ENCODE measurements around the gene UBE3D. TPM values are rescaled to one million over a fixed set of nuclear protein-coding genes. Genes with fewer than 3 reads are reported as not detected.
"Not testable (repeated sequence)": the region's sequence is repeated elsewhere in the genome, so short reads cannot be mapped to it uniquely, and the experiment has no call there.

UBE3D gene
- total RNA-seq, 1 experiment from 2014 or later, result 14.0 TPM

DNA sequence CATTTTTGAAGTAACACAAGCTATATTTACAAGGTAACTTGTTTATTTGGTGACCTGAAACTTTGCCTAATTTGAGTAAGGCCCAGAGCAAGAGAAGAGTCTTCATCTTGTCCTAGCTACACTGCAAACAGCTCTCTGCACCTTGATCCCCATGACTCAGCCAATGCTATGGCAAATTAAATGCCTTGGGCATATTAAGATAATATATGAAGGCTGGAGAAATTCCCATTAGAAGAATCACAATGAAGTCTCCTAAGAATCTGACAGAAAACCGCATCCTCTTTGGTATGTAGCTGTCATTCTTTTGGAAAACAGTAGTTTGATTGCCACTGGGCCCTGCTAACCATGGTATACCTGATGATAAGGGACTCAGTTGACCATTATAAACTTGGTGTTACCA is 204.5 kb downstream of the UBE3D start:
- Mint-ChIP-seq H3K4me3 (no peak overlapping the region), H3K27me3 (ENCODE audit: low read depth) (no peaks in the 10 kb centered on the region), H3K4me1 (no peaks in the 10 kb centered on the region), H3K9me3 (peaks cover 9% of the 10 kb centered on the region), H3K36me3 (peaks cover 1% of the 10 kb centered on the region; the same call in 1 of the 2 replicates), H3K27ac (no peak overlapping the region)
- ATAC-seq, result no peak
- POLR2A ChIA-PET, result no interaction called here
- TF ChIP-seq ETV6 (CRISPR knock-in tag; IDR thresholded peaks at IDR 0.05) (no peak), ZNF423 (CRISPR knock-in tag; IDR thresholded peaks at IDR 0.05) (no peak), ZNF121 (CRISPR knock-in tag; IDR thresholded peaks at IDR 0.05) (no peak), TP53 (CRISPR knock-in tag; IDR thresholded peaks at IDR 0.05) (no peak)
- CTCF ChIA-PET, result no interaction called here
- DNase-seq (ENCODE audit: low spot score), result no peak

DNA sequence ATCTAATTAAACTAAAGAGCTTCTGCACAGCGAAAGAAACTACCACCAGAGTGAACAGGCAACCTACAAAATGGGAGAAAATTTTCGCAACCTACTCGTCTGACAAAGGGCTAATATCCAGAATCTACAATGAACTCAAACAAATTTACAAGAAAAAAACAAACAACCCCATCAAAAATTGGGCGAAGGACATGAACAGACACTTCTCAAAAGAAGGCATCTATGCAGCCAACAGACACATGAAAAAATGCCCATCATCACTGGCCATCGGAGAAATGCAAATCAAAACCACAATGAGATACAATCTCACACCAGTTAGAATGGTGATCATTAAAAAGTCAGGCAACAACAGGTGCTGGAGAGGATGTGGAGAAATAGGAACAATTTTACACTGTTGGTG is 209.6 kb downstream of the UBE3D start:
- CTCF ChIA-PET; H3K27me3 Mint-ChIP-seq (ENCODE audit: low read depth); H3K4me3 Mint-ChIP-seq; ATAC-seq; DNase-seq (ENCODE audit: low spot score); POLR2A ChIA-PET; H3K4me1 Mint-ChIP-seq; H3K27ac Mint-ChIP-seq: not testable (repeated sequence)
- peaks cover 42% of the 10 kb centered on the region for H3K9me3 Mint-ChIP-seq
- H3K36me3 Mint-ChIP-seq, result peaks cover 10% of the 10 kb centered on the region

DNA sequence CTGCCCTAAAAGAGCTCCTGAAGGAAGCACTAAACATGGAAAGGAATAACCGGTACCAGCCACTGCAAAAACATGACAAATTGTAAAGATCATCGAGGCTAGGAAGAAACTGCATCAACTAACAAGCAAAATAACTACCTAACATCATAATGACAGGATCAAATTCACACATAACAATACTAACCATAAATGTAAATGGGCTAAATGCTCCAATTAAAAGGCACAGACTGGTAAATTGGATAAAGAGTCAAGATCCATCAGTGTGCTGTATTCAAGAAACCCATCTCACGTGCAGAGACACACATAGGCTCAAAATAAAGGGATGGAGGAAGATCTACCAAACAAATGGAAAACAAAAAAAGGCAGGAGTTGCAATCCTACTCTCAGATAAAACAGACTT is 212.7 kb downstream of the UBE3D start:
- ATAC-seq; H3K4me3 Mint-ChIP-seq; H3K4me1 Mint-ChIP-seq; DNase-seq (ENCODE audit: low spot score); H3K27me3 Mint-ChIP-seq (ENCODE audit: low read depth); H3K27ac Mint-ChIP-seq; POLR2A ChIA-PET; CTCF ChIA-PET: not testable (repeated sequence)
- peaks cover 47% of the 10 kb centered on the region for H3K9me3 Mint-ChIP-seq
- H3K36me3 Mint-ChIP-seq, result peaks cover 10% of the 10 kb centered on the region

DNA sequence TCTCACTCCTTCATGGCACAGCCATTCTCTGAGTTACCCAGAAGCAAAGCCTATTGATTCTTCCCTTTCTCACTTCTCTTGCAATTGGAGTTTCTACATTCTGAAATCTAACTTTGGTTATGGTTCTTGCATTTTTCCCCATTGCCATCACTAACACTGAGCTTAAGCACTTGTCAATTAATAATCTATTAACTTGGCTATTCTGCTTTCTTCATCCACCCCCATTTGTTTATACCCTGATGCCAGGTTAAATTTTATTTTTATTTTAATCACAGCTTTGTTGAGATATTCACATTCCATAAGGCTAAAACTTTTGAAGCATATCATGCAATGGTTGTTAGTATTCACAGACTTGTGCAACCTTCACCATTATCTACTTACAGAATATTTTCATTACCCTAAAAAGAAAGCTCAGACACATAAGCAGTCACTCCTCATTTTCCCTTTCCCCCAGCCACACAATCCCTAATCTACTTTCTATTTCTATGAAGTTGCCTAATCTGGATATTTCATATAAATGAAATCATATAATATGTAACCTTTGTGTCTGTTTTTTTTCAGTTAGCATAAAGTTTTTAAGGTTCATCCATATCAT is 222.3 kb downstream of the UBE3D start:
- H3K4me1 Mint-ChIP-seq, result no peaks in the 10 kb centered on the region
- H3K27me3 Mint-ChIP-seq (ENCODE audit: low read depth), result peaks cover 4% of the 10 kb centered on the region
- ChIA-PET POLR2A (no interaction called here), CTCF (no interaction called here)
- no peak overlapping the region for H3K27ac Mint-ChIP-seq
- H3K4me3 Mint-ChIP-seq, result no peak overlapping the region
- DNase-seq (ENCODE audit: low spot score) (no peak), ATAC-seq (no peak)
- H3K9me3 Mint-ChIP-seq, result no peaks in the 10 kb centered on the region
- TF ChIP-seq, protein P1, sequence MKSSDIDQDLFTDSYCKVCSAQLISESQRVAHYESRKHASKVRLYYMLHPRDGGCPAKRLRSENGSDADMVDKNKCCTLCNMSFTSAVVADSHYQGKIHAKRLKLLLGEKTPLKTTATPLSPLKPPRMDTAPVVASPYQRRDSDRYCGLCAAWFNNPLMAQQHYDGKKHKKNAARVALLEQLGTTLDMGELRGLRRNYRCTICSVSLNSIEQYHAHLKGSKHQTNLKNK (CRISPR knock-in tag; IDR thresholded peaks at IDR 0.05), result no peak
- TF ChIP-seq SMAD4 (CRISPR knock-in tag; IDR thresholded peaks at IDR 0.05) (no peak), ZNF263 (CRISPR knock-in tag; IDR thresholded peaks at IDR 0.05; ENCODE audit: low read depth) (no peak), FOXP1 (CRISPR knock-in tag; IDR thresholded peaks at IDR 0.05; ENCODE audit: borderline replicate concordance) (no peak), ZNF232 (CRISPR knock-in tag; IDR thresholded peaks at IDR 0.05) (no peak), PRRX2 (CRISPR knock-in tag; IDR thresholded peaks at IDR 0.05) (no peak), ZNF416 (CRISPR knock-in tag; IDR thresholded peaks at IDR 0.05) (no peak), IRF2 (CRISPR knock-in tag; IDR thresholded peaks at IDR 0.05; ENCODE audit: borderline replicate concordance, low read depth) (no peak), ELF4 (CRISPR knock-in tag; IDR thresholded peaks at IDR 0.05; ENCODE audit: low read depth) (no peak)
- TF ChIP-seq, protein P2, sequence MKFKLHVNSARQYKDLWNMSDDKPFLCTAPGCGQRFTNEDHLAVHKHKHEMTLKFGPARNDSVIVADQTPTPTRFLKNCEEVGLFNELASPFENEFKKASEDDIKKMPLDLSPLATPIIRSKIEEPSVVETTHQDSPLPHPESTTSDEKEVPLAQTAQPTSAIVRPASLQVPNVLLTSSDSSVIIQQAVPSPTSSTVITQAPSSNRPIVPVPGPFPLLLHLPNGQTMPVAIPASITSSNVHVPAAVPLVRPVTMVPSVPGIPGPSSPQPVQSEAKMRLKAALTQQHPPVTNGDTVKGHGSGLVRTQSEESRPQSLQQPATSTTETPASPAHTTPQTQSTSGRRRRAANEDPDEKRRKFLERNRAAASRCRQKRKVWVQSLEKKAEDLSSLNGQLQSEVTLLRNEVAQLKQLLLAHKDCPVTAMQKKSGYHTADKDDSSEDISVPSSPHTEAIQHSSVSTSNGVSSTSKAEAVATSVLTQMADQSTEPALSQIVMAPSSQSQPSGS (CRISPR knock-in tag; IDR thresholded peaks at IDR 0.05; ENCODE audit: borderline replicate concordance, low read depth), result no peak
- TF ChIP-seq, protein P3, sequence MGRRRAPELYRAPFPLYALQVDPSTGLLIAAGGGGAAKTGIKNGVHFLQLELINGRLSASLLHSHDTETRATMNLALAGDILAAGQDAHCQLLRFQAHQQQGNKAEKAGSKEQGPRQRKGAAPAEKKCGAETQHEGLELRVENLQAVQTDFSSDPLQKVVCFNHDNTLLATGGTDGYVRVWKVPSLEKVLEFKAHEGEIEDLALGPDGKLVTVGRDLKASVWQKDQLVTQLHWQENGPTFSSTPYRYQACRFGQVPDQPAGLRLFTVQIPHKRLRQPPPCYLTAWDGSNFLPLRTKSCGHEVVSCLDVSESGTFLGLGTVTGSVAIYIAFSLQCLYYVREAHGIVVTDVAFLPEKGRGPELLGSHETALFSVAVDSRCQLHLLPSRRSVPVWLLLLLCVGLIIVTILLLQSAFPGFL (CRISPR knock-in tag; IDR thresholded peaks at IDR 0.05; ENCODE audit: borderline replicate concordance), result no peak
- TF ChIP-seq, protein P4, sequence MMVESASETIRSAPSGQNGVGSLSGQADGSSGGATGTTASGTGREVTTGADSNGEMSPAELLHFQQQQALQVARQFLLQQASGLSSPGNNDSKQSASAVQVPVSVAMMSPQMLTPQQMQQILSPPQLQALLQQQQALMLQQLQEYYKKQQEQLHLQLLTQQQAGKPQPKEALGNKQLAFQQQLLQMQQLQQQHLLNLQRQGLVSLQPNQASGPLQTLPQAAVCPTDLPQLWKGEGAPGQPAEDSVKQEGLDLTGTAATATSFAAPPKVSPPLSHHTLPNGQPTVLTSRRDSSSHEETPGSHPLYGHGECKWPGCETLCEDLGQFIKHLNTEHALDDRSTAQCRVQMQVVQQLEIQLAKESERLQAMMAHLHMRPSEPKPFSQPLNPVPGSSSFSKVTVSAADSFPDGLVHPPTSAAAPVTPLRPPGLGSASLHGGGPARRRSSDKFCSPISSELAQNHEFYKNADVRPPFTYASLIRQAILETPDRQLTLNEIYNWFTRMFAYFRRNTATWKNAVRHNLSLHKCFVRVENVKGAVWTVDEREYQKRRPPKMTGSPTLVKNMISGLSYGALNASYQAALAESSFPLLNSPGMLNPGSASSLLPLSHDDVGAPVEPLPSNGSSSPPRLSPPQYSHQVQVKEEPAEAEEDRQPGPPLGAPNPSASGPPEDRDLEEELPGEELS (CRISPR knock-in tag; IDR thresholded peaks at IDR 0.05), result no peak
- TF ChIP-seq, protein P5, sequence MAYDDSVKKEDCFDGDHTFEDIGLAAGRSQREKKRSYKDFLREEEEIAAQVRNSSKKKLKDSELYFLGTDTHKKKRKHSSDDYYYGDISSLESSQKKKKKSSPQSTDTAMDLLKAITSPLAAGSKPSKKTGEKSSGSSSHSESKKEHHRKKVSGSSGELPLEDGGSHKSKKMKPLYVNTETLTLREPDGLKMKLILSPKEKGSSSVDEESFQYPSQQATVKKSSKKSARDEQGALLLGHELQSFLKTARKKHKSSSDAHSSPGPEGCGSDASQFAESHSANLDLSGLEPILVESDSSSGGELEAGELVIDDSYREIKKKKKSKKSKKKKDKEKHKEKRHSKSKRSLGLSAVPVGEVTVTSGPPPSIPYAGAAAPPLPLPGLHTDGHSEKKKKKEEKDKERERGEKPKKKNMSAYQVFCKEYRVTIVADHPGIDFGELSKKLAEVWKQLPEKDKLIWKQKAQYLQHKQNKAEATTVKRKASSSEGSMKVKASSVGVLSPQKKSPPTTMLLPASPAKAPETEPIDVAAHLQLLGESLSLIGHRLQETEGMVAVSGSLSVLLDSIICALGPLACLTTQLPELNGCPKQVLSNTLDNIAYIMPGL (CRISPR knock-in tag; IDR thresholded peaks at IDR 0.05), result no peak
- H3K36me3 Mint-ChIP-seq, result no peaks in the 10 kb centered on the region
